C4-2B (cell line): ENCODE measurements around the gene PDE4DIP.
"Not testable (repeated sequence)": the region's sequence is repeated elsewhere in the genome, so short reads cannot be mapped to it uniquely, and the experiment has no call there.

ENCODE experiments used
- ZFX ChIP-seq: fragments of 450-650 bp; IDR thresholded peaks from 2 replicates; pipeline ENCODE4 v1.6.1; 2017
- TF ChIP-seq, protein P1 (sequence below): fragments of 450-650 bp; conservative IDR thresholded peaks from 2 replicates; pipeline ENCODE4 v1.5.1; 2017; ENCODE audit warnings: mild to moderate bottlenecking

DNA sequence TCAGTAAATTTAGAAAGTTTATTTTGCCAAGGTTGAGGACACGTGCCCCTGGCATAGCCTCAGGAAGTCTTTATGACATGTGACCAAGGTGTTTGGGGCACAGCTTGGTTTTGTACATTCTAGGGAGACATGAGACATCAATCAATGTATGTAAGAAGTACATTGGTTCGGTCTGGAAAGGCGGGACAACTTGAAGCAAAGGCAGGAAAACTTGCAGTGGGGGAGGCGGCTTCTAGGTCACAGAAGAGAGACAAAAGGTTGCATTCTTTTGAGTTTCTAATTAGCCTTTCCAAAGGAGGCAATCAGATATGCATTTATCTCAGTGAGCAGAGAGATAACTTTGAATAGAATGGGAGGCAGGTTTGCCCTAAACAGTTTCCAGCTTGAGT, 57.7 kb downstream of the PDE4DIP start:
- TF ChIP-seq, protein P1, sequence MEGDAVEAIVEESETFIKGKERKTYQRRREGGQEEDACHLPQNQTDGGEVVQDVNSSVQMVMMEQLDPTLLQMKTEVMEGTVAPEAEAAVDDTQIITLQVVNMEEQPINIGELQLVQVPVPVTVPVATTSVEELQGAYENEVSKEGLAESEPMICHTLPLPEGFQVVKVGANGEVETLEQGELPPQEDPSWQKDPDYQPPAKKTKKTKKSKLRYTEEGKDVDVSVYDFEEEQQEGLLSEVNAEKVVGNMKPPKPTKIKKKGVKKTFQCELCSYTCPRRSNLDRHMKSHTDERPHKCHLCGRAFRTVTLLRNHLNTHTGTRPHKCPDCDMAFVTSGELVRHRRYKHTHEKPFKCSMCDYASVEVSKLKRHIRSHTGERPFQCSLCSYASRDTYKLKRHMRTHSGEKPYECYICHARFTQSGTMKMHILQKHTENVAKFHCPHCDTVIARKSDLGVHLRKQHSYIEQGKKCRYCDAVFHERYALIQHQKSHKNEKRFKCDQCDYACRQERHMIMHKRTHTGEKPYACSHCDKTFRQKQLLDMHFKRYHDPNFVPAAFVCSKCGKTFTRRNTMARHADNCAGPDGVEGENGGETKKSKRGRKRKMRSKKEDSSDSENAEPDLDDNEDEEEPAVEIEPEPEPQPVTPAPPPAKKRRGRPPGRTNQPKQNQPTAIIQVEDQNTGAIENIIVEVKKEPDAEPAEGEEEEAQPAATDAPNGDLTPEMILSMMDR = not testable (repeated sequence)
- TF ChIP-seq ZFX = not testable (repeated sequence)
